Loucy (cell line): ENCODE measurements around the gene MAPKBP1.

Source experiments
- H2AFZ ChIP-seq: fragments of 200-600 bp; sonication (generic); 2 replicates; pipeline ENCODE4 v1.6.0; 2016; ENCODE audit warnings: antibody characterized with exemption, mild to moderate bottlenecking, low read length, moderate library complexity
- H3F3A ChIP-seq: fragments of 200-600 bp; 2 replicates; pipeline ENCODE4 v1.6.0; 2016; ENCODE audit warnings: antibody characterized with exemption, low read depth, mild to moderate bottlenecking
- H3K27me3 ChIP-seq: fragments of 200-600 bp; sonication (generic); 2 replicates; pipeline ENCODE4 v1.6.1; 2014; ENCODE audit warnings: low read length, mild to moderate bottlenecking; ENCODE audit not compliant: insufficient read depth, poor library complexity, severe bottlenecking
- H3K36me3 ChIP-seq: fragments of 200-600 bp; sonication (generic); 2 replicates; pipeline ENCODE4 v1.6.1; 2016; ENCODE audit warnings: low read length; ENCODE audit not compliant: insufficient read depth
- H3K4me1 ChIP-seq: fragments of 200-600 bp; sonication (generic); 2 replicates; pipeline ENCODE4 v1.5.1; 2014; ENCODE audit warnings: low read length, mild to moderate bottlenecking; ENCODE audit not compliant: insufficient read depth, poor library complexity, severe bottlenecking
- H3K4me2 ChIP-seq: fragments of 200-600 bp; sonication (generic); 2 replicates; pipeline ENCODE4 v1.6.0; 2014; ENCODE audit warnings: antibody characterized with exemption, low read length, low read depth, mild to moderate bottlenecking; ENCODE audit not compliant: poor library complexity, severe bottlenecking
- H3K4me3 ChIP-seq: fragments of 200-600 bp; sonication (generic); 2 replicates; pipeline ENCODE4 v1.5.1; 2014; ENCODE audit warnings: low read length, mild to moderate bottlenecking, mixed read lengths; ENCODE audit not compliant: poor library complexity, severe bottlenecking
- H3K79me2 ChIP-seq: fragments of 200-600 bp; sonication (generic); 2 replicates; pipeline ENCODE4 v1.6.1; 2014; ENCODE audit warnings: low read length; ENCODE audit not compliant: insufficient read depth
- H3K9ac ChIP-seq: fragments of 200-600 bp; sonication (generic); 2 replicates; pipeline ENCODE4 v1.6.0; 2014; ENCODE audit warnings: mild to moderate bottlenecking, low read depth, low read length, moderate library complexity; ENCODE audit not compliant: poor library complexity, severe bottlenecking
- H3K9me2 ChIP-seq: fragments of 200-600 bp; sonication (generic); replicated peaks from 2 replicates; pipeline ENCODE4 v1.6.1; 2016; ENCODE audit warnings: low read depth, low read length, mixed read lengths
- H3K9me3 ChIP-seq: fragments of 200-600 bp; sonication (generic); 2 replicates; pipeline ENCODE4 v1.6.1; 2014; ENCODE audit warnings: mild to moderate bottlenecking, antibody characterized with exemption, low read length, low read depth; ENCODE audit not compliant: insufficient read depth
- H4K20me1 ChIP-seq: fragments of 200-600 bp; sonication (generic); 2 replicates; pipeline ENCODE4 v1.6.0; 2014; ENCODE audit warnings: antibody characterized with exemption, low read length, mild to moderate bottlenecking; ENCODE audit not compliant: insufficient read depth, poor library complexity, severe bottlenecking
- EZH2phosphoT487 ChIP-seq: fragments of 200-600 bp; IDR thresholded peaks from 2 replicates; pipeline ENCODE4 v1.6.1; 2018; ENCODE audit warnings: antibody characterized with exemption, mild to moderate bottlenecking, moderate library complexity, borderline replicate concordance
- TF ChIP-seq, protein P1 (sequence below): fragments of 200-600 bp; sonication (generic); conservative IDR thresholded peaks from 2 replicates; pipeline ENCODE4 v1.5.1; 2014; ENCODE audit warnings: mild to moderate bottlenecking, antibody characterized with exemption, low read length

The MAPKBP1 gene

GRCh38 chr15:41844814-41845213 is 70.5 kb downstream of the MAPKBP1 start:
- Histone ChIP-seq H3K79me2 (no peaks in the 10 kb centered on the region), H2AFZ (no peak overlapping the region), H3K4me1 (no peaks in the 10 kb centered on the region), H3K36me3 (no peaks in the 10 kb centered on the region; the same call in 1 of the 2 replicates), H4K20me1 (no peaks in the 10 kb centered on the region), H3K9ac (no peak overlapping the region), H3K9me2 (no peaks in the 10 kb centered on the region), H3K4me3 (no peak overlapping the region), H3K9me3 (no peaks in the 10 kb centered on the region), H3K4me2 (no peak overlapping the region), H3K27me3 (no peaks in the 10 kb centered on the region), H3F3A (no peaks in the 10 kb centered on the region)
- TF ChIP-seq, protein P1, sequence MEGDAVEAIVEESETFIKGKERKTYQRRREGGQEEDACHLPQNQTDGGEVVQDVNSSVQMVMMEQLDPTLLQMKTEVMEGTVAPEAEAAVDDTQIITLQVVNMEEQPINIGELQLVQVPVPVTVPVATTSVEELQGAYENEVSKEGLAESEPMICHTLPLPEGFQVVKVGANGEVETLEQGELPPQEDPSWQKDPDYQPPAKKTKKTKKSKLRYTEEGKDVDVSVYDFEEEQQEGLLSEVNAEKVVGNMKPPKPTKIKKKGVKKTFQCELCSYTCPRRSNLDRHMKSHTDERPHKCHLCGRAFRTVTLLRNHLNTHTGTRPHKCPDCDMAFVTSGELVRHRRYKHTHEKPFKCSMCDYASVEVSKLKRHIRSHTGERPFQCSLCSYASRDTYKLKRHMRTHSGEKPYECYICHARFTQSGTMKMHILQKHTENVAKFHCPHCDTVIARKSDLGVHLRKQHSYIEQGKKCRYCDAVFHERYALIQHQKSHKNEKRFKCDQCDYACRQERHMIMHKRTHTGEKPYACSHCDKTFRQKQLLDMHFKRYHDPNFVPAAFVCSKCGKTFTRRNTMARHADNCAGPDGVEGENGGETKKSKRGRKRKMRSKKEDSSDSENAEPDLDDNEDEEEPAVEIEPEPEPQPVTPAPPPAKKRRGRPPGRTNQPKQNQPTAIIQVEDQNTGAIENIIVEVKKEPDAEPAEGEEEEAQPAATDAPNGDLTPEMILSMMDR, result no peak
- TF ChIP-seq EZH2phosphoT487, result no peak

DNA sequence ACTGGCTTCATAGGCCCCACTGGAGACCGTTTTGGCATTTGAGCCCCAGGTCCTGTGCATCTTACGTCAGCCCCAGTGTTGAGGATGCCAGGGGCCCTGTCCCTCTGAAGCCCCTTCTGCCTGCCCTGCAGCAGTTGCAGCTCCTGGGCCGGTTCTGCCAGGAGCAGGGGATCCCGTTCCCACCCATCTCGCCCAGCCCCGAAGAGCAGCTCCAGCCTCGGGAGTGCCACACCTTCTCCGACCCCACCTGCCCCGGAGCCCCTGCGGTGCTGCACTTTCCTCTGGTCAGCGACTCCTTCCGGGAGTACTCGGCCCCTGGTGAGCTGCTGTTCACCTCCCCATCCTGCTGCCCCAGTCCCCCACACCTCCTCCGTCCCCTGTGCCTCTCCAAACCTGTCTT is 72.9 kb downstream of the MAPKBP1 start:
- Histone ChIP-seq H2AFZ (no peak overlapping the region), H3K9ac (no peak overlapping the region), H3K9me3 (no peaks in the 10 kb centered on the region), H3K4me1 (no peaks in the 10 kb centered on the region), H3K4me3 (no peak overlapping the region), H3K27me3 (no peaks in the 10 kb centered on the region), H3K79me2 (no peaks in the 10 kb centered on the region), H3F3A (no peaks in the 10 kb centered on the region), H3K4me2 (no peak overlapping the region), H4K20me1 (no peaks in the 10 kb centered on the region), H3K36me3 (no peaks in the 10 kb centered on the region; the same call in 1 of the 2 replicates), H3K9me2 (no peaks in the 10 kb centered on the region)
- TF ChIP-seq EZH2phosphoT487, result no peak
- TF ChIP-seq, protein P1, result no peak

DNA sequence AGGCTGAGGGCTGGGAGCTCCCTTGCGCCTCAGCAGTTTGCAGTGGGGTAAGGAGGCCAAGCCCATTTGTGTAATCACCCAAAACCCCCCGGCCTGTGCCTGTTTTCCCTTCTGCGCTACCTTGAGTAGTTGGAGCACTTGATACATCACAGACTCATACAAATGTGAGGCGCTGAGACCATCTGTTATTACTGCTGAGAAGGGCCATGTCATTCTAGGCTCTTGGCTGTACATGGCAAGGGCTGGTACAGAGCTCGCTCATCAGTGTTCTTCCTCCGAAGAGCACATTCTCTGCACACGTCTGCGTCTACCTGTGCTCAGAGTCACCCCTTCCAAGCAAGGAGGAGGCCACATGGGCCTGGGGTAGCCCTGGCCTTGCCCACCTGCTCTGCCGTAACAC is 73.7 kb downstream of the MAPKBP1 start:
- Histone ChIP-seq H2AFZ (no peak overlapping the region), H3F3A (no peaks in the 10 kb centered on the region), H3K36me3 (no peaks in the 10 kb centered on the region; the same call in 1 of the 2 replicates), H3K4me2 (no peak overlapping the region), H4K20me1 (no peaks in the 10 kb centered on the region), H3K27me3 (no peaks in the 10 kb centered on the region), H3K4me3 (no peak overlapping the region), H3K4me1 (no peaks in the 10 kb centered on the region), H3K9me3 (no peaks in the 10 kb centered on the region), H3K79me2 (no peaks in the 10 kb centered on the region), H3K9ac (no peak overlapping the region), H3K9me2 (no peaks in the 10 kb centered on the region)
- TF ChIP-seq, protein P1, result no peak
- no peak for TF ChIP-seq EZH2phosphoT487
